ENCODE results near the gene FBXL13. TPM values are rescaled to one million over a fixed set of nuclear protein-coding genes. Genes with fewer than 3 reads are reported as not detected.
"Not testable (repeated sequence)": the region's sequence is repeated elsewhere in the genome, so short reads cannot be mapped to it uniquely, and the experiment has no call there.

Gene FBXL13
- polyA plus RNA-seq, 1 donor from 2014 or later, result 0.15 TPM

DNA sequence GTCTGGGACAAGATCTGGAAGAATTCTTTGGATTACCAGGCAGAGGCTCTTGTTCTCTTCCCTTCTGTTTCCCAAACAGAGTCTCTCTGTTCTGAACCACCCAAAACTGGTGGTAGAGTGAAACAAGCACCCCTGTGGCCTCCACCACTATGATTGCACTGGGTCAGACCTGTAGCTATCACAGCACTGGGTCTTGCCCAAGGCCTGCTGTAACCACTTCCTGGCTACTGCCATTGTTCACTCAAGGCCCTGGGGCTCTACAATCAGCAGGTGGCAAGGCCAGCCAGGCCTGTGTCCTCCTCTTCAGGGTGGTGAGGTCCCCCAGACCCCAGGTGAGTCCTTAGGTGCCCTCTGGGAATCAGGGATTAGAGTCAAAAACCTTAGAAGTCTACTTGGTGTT is 165.9 kb downstream of the FBXL13 start:
- peaks cover 5% of the 10 kb centered on the region for H3K36me3 Mint-ChIP-seq
- H3K9me3 Mint-ChIP-seq, result peaks cover 2 to 12% (median 4%) of the 10 kb centered on the region in 3 donors

DNA sequence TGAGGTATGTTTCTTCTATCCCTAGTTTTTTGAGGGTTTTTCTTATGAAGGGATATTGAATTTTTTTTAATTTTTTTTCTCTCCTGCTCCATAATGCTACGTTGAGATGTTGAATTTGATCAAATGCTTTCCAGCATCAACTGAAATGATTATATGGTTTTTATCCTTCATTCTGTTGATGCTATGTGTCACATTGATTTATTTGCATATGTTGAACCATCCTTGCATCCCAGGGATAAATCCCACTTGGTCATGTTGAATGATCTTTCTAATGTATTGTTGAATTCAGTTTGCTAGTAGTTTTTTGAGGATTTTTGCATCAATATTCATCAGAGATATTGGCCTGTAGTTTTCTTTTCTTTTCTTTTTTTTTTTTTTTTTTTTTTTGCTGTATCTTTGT is 171.0 kb downstream of the FBXL13 start:
- H3K4me1 Mint-ChIP-seq, H3K27ac Mint-ChIP-seq, H3K36me3 Mint-ChIP-seq, H3K27me3 Mint-ChIP-seq, H3K4me3 Mint-ChIP-seq: not testable (repeated sequence)
- peaks cover 3 to 12% (median 7%) of the 10 kb centered on the region in 3 donors for H3K9me3 Mint-ChIP-seq

More for the DNA sequence above, 165.9 kb downstream of the FBXL13 start:
- no peak overlapping the region for H3K27ac Mint-ChIP-seq
- peaks cover 0 to 4% (median 0%) of the 10 kb centered on the region in 3 donors for H3K4me1 Mint-ChIP-seq
- H3K4me3 Mint-ChIP-seq, result no peak overlapping the region
- H3K27me3 Mint-ChIP-seq, result peaks cover 1% of the 10 kb centered on the region

DNA sequence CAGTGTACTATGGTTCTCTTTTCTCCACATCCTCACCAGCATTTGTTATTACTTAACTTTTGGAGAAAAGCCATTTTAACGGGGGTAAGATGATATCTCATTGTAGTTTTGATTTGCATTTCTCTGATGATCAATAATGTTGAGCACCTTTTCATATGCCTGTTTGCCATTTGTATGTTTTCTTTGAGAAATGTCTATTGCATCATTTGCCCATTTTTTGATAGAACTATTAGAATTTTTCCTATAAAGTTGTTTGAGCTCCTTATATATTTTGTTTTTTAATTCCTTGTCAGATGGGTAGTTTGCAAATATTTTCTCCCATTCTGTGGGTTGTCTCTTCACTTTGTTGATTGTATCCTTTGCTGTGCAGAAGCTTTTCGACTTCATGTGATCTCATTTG is 172.5 kb downstream of the FBXL13 start:
- peaks cover 3 to 12% (median 7%) of the 10 kb centered on the region in 3 donors for H3K9me3 Mint-ChIP-seq
- H3K27me3 Mint-ChIP-seq, H3K27ac Mint-ChIP-seq, H3K4me1 Mint-ChIP-seq, H3K4me3 Mint-ChIP-seq, H3K36me3 Mint-ChIP-seq: not testable (repeated sequence)

DNA sequence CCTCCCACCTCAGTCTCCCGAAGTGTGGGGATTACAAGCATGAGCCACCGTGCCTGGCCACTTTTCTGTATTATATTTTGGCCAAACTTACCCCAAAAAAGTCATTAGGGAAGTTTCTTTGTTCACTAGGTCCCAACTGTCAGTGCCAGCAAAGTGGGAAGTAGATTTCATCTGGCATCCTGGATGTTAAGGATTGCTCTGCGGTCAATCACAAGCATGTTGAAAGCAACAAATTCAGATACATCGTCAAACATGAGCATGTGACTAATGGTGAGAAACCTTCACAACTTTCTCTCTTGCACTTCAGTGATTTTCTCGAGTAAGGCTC is 176.1 kb downstream of the FBXL13 start:
- H3K27ac Mint-ChIP-seq, result no peak overlapping the region
- no peak overlapping the region for H3K4me3 Mint-ChIP-seq
- H3K36me3 Mint-ChIP-seq, result peaks cover 3% of the 10 kb centered on the region
- H3K27me3 Mint-ChIP-seq, result no peaks in the 10 kb centered on the region
- H3K9me3 Mint-ChIP-seq, result peaks cover 0 to under 1% (median 0%) of the 10 kb centered on the region in 3 donors
- no peaks in the 10 kb centered on the region for H3K4me1 Mint-ChIP-seq

DNA sequence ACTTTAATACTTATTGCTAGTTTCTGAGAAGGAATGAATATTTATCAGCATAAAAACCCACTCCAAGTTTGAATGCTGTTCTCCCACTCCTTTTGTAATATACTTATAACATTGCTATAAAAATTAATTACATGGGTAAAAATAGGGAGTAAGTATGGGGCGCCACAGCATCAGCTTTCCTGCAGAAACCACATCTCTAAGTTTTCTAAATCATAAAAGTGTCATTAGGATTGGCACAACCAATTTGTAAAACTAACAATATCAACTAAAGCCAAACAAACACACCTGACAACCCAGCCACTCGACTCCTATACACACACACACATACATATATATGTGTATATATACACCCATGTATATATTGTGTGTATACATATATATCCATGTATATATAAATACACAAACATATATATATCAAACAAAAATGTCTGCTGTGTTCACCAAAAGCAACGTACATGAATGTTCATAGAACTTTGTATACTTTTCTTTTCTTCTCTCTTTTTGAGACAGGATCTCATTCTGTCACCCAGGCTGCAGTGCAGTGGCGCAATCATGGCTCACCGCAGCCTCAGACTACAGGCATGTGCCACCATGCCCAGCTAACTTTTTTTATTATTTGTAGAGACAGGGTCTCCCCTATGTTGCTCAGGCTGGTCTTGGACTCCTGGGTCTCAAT is 176.6 kb downstream of the FBXL13 start:
- Mint-ChIP-seq H3K9me3 (no peaks in the 10 kb centered on the region), H3K36me3 (peaks cover 3% of the 10 kb centered on the region), H3K4me1 (peaks cover 0 to under 1% (median 0%) of the 10 kb centered on the region in 3 donors), H3K4me3 (no peak overlapping the region), H3K27ac (no peak overlapping the region), H3K27me3 (no peaks in the 10 kb centered on the region)

DNA sequence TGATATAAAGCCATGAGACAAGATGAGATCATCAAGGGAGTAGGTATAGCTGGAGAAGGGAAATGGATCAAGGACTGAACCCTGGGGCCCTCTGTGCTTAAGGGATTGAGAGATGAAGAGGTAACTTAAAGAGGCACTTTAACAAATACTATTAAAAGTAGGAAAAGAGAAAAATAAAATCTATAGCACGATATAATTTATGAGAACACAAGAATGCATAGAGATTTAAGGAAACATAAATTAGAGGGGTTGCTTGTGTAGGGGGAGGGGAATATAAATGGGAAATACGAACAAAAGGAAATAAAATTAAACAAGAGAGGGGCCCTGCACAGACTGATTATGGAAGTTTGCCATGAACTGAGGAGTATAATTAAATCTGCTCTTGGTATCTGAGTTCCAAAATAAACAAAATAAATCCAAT is 177.4 kb downstream of the FBXL13 start:
- Mint-ChIP-seq H3K27ac (no peak overlapping the region), H3K9me3 (no peaks in the 10 kb centered on the region), H3K27me3 (no peaks in the 10 kb centered on the region), H3K4me1 (peaks cover 0 to 6% (median 0%) of the 10 kb centered on the region in 3 donors), H3K4me3 (no peak overlapping the region), H3K36me3 (peaks cover under 1% of the 10 kb centered on the region)

DNA sequence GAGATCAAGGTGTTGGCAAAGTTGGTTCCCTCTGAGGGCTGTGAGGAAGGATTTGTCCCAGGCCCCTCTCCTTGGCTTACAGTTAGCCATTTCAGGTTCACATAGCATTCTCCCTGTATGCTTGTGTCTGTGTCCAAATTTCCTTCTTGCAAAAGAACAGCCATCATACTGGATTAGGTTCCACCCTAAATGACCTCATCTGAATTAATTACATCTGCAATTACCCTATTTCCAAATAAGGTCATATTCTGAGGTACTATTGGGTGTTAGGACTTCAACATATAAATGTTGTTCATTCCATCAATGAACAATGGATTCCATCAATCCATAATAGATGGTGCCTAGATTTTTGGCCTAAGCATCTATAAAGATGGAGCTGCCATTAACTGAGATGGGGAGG is 178.0 kb downstream of the FBXL13 start:
- no peaks in the 10 kb centered on the region for H3K36me3 Mint-ChIP-seq
- H3K4me1 Mint-ChIP-seq, result peaks cover 0 to 6% (median 0%) of the 10 kb centered on the region in 3 donors
- H3K4me3 Mint-ChIP-seq, result no peak overlapping the region
- no peaks in the 10 kb centered on the region for H3K27me3 Mint-ChIP-seq
- H3K27ac Mint-ChIP-seq, result no peak overlapping the region
- no peaks in the 10 kb centered on the region for H3K9me3 Mint-ChIP-seq

DNA sequence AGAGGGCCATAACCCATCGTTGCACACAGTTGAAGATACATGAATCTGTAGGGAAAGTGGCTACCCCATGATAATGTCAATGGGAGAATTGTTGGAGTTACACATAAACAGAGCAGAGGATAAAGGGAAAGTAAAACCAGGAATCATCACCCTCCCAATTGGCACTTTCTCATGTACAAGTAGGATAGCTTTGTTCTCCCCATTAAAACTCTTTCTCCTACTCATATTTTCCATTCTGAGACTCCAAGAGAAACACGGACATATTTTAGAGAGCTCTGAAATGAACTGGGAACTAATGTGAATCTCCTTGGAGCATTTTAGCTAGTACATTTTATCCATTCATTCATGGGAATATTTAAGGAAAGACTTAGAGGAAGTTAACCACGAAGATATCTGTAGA is 179.0 kb downstream of the FBXL13 start:
- Mint-ChIP-seq H3K4me3 (no peak overlapping the region), H3K27me3 (no peaks in the 10 kb centered on the region), H3K36me3 (no peaks in the 10 kb centered on the region), H3K9me3 (no peaks in the 10 kb centered on the region), H3K4me1 (peaks cover 0 to 6% (median 0%) of the 10 kb centered on the region in 3 donors), H3K27ac (no peak overlapping the region)

DNA sequence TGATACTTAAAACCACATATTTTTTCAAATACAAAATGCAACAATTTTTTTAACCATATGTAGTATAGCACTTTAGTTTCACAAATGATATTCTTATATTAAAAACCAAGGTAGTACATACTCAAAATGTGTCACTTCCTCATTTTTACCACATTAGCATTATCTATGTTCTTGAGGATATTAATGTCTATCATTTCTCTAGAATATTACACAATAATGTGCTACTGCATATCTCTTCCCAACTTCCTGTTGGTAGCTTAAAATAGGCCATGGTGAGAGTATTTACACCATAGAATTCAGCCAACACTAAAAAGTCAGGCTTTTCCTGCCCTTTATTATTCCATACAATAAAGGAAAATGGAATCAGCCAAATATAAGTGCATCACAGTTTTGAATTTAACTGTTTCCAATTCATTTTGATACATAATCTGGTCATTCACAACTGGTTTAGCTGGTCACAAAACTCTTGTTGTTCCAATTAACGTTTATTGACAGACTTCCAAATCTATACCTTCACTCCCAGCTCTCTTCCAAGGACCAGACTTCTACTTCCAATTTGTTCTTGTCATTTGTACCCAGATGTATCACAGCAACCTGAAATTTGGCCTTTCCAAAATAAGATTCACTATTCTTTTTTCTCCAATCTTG is 181.8 kb downstream of the FBXL13 start:
- H3K27me3 Mint-ChIP-seq, result no peaks in the 10 kb centered on the region
- no peak overlapping the region for H3K27ac Mint-ChIP-seq
- H3K36me3 Mint-ChIP-seq, result no peaks in the 10 kb centered on the region
- H3K4me1 Mint-ChIP-seq, result peaks cover 0 to 6% (median 0%) of the 10 kb centered on the region in 3 donors
- no peak overlapping the region for H3K4me3 Mint-ChIP-seq
- no peaks in the 10 kb centered on the region for H3K9me3 Mint-ChIP-seq

DNA sequence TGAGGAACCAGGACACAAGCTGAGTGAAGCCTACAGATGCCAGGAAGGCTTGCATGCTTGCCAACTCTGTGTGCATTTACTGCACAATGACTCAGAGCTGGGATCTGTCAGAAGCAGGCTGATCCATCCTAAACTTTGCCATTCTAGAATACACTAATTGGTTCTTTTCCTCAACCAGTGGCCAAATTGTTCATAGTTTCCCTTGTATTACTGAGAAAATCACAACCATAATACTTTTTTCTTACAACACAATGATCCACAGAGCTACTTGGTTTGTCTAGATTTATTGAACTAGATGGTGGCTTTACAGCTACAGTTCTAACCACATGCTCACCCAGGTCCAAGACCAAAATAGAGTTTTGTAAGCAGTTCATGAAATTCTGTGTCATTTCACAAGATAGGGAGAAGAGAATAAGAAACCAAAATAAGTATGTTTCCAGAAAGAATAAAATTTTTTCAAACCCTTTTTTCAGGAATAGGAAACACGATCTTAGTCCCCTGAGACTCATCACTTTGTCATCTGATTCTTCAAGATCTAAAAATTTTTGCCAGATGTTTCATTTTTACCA is 182.8 kb downstream of the FBXL13 start:
- H3K36me3 Mint-ChIP-seq, result no peaks in the 10 kb centered on the region
- H3K4me3 Mint-ChIP-seq, result no peak overlapping the region
- H3K4me1 Mint-ChIP-seq, result peaks cover 0 to 6% (median 0%) of the 10 kb centered on the region in 3 donors
- H3K27ac Mint-ChIP-seq, result no peak overlapping the region
- H3K9me3 Mint-ChIP-seq, result no peaks in the 10 kb centered on the region
- H3K27me3 Mint-ChIP-seq, result no peaks in the 10 kb centered on the region

DNA sequence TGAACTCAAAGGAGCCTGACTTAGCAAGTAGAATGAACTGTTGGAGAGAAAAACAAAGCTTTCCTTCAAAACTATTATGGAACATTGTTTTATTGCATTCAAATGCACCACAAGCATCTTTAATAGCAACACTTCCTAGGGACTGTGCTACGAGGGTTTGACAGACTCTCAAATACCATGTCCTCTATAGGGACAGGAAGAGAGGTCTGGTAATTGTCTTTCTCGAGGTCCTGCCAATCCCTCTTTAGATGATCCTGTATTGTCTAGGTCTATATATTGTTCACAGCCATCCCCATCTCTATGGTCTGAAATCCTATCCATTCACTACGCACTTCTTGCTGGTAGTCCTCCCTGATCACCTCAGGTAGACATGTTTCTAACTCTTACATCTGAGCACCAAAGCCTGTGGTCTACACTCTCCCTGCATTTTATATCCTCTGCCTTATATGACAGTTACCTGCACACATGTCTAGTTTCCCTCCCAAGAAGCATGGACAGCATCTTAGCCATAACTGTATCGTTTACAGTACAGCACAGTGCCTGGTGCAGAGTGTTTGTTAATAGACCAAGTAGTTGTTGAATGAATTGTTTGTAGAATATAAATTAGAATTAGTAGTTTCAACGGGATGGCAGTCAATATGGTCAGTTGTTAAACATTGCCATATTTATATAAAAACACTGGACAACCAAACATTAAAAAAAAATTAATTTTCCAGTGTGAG is 183.5 kb downstream of the FBXL13 start:
- H3K4me1 Mint-ChIP-seq, result peaks cover 0 to 6% (median 0%) of the 10 kb centered on the region in 3 donors
- H3K9me3 Mint-ChIP-seq, result no peaks in the 10 kb centered on the region
- H3K36me3 Mint-ChIP-seq, result no peaks in the 10 kb centered on the region
- peak overlapping the region in 1 of 3 donors; percentile 42 for H3K27ac Mint-ChIP-seq
- H3K4me3 Mint-ChIP-seq, result no peak overlapping the region
- no peaks in the 10 kb centered on the region for H3K27me3 Mint-ChIP-seq

DNA sequence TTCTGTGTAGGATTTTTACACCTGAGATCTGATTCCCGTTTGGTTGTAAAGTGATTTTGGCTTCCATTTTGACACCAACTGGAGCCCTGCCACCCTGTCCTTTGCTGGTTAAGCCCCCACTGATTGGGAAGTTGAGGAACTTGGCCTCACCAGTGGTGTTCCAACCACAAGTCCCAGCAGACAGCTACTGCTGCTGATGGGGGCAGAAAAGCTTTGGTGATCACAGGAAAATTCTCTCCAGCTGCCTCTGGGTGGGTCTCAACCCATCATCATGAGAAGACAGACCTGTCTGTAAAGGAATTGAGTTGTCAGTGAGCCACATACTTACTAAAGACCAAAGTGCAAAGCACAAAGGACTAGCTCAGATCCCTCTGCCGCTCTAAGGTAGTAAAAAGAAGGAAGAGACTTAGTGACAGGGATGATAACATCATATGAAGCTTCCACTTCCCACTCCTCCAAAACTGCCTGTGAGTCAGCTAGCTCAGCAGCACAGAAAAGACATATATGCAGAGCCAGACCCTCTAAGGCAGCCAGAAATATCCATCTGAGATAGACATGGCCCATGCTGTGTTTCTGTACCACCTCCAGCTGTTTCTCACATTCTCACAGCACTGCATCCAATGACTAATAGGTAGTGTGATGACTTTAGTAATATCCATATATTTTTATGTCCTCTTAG is 184.2 kb downstream of the FBXL13 start:
- Mint-ChIP-seq H3K36me3 (peaks cover 1% of the 10 kb centered on the region), H3K27me3 (no peaks in the 10 kb centered on the region), H3K27ac (no peak overlapping the region), H3K4me1 (peaks cover 0 to 6% (median 0%) of the 10 kb centered on the region in 3 donors), H3K9me3 (no peaks in the 10 kb centered on the region), H3K4me3 (no peak overlapping the region)

DNA sequence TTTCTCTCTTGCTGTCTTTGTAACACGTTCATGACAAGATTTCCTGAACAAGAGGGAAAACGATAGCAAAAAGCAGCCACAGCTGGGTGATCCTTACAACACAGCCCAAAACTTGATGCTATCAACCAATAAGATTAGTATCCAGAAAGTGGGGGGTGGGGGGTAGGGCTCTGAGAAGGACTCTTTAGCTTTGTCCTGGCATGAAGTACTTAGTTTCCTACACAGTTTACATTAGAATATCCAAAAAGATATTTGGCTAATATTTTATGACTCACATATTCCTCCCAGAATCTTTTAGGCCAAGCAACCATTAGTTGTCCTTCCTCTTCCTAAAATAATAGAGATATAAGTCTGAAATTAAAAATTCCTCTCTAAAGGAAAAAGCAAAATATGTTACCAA is 184.7 kb downstream of the FBXL13 start:
- H3K4me1 Mint-ChIP-seq, result peaks cover 0 to 6% (median 0%) of the 10 kb centered on the region in 3 donors
- H3K27me3 Mint-ChIP-seq, result no peaks in the 10 kb centered on the region
- no peak overlapping the region for H3K4me3 Mint-ChIP-seq
- H3K36me3 Mint-ChIP-seq, result peaks cover 4% of the 10 kb centered on the region
- H3K9me3 Mint-ChIP-seq, result no peaks in the 10 kb centered on the region
- no peak overlapping the region for H3K27ac Mint-ChIP-seq

DNA sequence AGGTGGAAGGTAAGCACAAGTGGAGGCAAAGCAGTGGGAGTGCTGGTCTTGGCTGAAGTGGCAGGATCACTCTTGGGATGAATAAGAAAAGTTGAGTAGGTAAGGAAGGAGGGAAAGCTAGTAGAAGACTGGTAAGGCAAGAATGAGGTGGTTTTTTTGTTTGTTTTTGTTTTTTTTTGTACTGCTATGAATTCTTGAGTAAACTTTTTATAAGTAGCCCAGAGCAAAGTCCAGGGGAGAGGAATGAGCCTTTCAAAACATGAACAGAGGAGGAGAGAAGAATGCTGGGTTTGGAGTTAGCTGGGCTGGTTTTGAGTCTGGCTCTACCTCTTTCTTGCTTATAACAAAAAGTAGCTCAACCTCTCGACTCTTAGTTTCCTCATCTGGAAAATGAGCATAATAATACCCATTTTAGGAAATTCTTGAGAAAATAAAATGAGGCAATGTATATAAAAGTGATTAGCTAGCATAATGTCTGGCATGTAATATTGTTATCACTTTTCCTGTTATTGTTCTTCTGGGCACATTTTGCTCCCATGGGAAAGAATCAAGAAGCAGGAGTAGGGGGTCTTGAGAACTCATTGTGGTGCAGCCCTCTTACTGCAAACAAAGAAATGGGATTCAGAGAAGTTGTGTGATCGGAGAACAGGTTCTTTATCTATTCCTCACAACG is 185.9 kb downstream of the FBXL13 start:
- Mint-ChIP-seq H3K27me3 (no peaks in the 10 kb centered on the region), H3K4me3 (no peak overlapping the region), H3K9me3 (no peaks in the 10 kb centered on the region), H3K4me1 (peaks cover 0 to 6% (median 0%) of the 10 kb centered on the region in 3 donors), H3K36me3 (peaks cover 4% of the 10 kb centered on the region), H3K27ac (no peak overlapping the region)

Measured in IgD-negative memory B cell (primary cell).